DMS53 (cell line): ENCODE results near the gene KRT78.

Source experiments
- DNase-seq: peaks from one replicate; lab custom pipeline; 2025; lab: John Stamatoyannopoulos, UW

The KRT78 gene

DNA sequence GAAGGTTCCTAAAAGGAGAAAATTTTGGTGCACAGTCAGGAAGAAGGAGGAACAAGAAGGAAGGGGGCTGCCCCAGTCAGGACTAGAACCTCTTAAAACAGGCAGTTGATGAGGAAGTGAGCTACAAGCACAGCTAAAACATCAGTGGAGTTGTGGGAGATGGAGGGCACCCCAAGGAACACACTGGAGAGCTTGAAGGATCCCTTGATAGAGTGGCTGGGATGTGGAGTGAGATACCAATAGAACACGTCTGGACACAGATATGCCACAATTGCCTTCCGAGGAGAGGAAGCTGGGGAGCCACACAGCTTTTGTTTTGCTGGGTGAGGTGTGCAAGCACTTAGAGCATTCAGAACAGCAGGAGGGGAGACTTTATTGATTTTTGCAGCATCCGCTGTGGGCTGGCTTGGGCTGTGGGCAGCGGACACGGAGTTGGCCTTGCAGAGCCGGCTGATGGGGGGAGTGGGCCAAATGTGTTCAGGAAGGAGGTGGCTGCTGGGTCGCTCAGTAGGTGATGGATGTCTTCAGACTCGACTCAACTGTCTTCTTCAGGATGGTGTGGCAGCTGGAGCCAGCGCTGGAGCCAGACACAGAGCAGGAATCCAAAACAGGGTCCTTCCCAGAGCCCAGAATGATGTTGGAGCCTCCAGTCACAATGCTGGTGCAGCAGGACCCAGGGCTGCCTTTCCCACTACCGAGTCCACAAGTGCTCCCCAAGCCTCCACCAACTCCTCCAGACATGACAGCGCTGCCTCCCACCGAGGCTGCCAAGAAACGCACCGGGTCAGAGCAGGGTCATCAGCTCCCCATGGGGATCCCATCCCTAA is 10.0 kb downstream of the KRT78 start:
- no peak for DNase-seq

DNA sequence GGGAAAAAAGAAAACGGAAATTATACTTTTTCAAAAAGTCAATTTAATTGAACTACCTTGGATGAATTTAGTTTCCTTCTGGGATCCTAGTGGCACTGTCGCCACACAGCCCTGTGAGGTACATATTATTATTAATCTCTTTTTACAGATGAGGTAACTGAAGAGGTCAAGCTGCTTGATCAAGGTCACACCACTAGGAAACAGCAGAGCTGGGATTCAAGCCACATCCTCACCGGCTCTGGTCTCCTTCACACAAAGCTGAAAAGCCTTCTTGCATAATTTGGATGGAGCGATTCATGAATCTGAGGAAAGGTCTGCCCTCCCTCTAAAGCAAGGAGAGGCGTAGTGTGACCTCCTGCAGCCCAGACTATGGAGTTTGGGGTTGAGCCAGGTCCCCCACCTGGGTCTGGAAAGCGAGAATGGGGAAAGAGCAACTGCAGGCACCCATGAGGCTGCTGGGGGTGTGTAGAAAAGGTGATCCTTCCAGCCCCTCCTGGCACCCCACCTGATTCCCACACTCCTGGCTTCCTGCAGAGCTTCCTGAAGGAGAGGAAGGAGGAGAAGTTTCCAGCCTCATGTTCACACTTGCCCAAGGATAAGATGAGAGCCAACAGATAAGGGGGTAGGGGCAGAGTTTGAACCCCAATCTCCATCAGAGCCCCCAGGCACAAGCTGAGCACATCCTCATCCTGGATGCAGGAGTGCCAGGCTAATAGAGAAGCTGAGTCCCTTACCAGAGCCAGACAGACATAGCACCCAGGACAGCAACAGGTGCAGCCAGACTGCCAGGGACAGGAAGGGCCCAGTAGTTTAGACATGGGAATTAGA is 10.8 kb downstream of the KRT78 start:
- no peak for DNase-seq

DNA sequence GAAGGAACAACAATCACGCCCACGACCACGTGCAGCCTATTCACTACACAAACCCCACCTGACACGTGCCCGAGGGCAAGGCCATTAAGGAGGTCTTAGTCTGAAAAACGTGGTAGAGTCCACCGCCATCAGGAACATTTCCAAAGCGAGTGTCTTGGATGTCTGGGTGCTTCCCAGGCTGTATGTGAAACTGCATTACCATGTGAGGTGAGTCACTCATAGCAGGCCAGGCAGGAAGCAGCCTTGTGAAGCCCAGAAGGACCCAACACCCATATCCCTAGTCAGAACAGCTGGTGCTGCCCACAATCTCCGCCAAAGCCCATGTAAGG is 11.4 kb downstream of the KRT78 start:
- DNase-seq: no peak

DNA sequence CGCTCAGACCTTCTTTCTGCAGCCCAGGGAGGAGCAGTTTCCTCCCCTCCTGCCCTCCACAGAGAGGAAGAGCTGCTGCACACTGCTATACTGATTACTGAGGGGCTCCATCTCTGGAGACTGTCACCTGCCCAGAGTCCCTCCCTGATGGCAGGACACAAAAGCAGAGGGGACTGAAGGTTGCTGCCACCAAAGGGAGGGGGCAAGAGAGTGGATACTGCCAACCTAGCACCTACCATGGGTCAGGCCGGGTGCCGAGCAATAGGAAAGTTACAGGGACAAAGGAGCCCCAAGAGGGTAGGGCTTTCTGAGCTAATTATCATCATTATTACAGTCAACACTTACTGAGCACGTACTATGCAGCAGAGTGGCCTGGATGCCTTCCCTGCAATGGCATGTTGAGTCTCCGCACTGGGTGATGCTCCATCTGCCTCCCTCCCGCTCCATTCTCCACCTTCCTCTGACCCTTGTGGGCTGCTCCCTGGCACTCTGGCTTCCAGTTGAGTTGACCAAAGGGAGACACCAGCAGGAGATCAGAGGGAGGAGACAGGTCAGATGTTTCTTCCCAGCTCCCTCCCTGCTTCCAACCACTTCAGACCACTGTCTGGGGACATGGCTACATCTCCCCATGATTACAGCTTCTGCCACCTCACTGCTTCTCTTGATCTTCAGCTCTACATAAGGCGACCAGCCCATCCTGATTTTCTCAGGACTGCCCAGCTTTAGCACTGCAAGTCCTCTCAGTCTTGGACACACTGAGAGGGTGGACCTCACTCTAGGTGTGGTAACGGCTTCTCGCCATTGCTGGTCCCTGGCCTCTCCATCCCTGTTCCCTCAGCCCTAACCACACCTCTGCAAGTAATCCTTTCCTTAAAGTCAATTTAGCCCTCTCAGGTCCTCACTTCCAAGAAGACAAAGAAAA is 12.0 kb downstream of the KRT78 start:
- DNase-seq: no peak

DNA sequence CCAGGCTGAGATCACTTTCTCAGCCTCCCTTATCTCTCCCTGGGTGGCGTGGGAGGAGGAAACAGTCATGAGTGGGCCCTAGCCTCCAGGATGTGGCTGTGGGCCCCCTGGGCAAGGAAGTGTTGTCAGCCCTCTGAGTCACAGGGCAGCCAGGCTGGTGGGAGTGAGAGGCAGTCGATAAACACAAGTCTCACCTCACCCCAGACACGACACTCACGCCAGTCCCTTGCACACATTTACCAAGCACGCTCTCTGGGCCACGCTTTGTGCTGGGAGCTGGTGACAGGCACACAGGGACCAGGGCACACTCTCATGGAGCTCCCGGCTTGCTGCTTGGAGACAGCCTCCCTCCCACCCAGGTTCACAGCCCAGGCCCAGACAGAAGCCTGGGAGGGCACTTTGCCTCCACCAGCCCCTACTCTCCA is 12.7 kb downstream of the KRT78 start:
- no peak for DNase-seq

DNA sequence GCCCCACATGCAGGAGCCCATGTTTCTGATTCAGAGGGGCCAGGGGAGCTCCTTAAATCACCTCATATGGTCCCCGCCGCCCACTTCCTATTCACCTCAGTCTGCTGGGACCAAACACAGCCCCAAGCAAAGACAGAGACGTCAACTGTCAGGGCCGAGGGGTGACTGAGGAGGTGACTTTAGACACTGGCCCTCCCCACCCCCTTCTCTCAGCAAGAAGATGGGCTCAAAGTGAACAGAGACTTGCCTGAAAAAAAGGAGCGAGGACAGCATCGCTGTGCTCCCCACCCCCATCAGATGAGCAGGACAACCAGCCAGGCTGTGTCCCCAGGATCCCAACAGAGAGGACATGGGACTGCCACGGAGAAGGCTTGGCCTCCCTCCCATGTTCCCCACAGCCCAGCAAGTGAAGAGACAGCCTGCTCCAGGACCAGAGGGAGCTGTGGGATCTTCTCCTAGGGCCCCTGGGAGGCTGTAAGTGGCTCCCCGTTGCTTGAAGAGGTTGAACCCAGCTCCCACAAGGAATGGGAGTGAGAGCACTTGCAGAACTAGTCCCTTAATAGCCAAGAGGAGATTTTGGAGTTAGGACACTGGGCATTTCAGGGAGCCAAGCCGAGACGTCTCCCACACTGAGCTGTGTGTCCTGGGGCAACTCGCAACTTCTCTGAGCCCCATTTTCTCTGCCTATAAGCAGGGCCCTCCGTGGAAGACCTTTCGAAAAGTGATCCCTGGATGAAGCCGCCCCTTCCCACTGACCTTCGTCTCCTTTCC is 13.3 kb downstream of the KRT78 start:
- no peak for DNase-seq

DNA sequence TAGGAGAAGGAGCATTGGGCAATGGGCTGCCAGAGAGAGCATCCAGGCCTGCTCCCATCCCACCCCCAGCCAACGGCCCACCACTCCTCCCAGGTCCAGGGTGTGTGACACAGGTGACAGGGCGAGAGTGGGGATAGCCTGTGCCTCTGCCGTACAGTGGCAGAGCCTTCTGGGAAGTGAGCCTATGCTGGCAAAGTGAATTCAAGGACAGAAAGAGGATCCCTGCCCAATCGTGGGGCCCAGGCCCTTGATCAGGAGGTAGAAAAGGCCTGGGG is 14.1 kb downstream of the KRT78 start:
- DNase-seq: no peak

DNA sequence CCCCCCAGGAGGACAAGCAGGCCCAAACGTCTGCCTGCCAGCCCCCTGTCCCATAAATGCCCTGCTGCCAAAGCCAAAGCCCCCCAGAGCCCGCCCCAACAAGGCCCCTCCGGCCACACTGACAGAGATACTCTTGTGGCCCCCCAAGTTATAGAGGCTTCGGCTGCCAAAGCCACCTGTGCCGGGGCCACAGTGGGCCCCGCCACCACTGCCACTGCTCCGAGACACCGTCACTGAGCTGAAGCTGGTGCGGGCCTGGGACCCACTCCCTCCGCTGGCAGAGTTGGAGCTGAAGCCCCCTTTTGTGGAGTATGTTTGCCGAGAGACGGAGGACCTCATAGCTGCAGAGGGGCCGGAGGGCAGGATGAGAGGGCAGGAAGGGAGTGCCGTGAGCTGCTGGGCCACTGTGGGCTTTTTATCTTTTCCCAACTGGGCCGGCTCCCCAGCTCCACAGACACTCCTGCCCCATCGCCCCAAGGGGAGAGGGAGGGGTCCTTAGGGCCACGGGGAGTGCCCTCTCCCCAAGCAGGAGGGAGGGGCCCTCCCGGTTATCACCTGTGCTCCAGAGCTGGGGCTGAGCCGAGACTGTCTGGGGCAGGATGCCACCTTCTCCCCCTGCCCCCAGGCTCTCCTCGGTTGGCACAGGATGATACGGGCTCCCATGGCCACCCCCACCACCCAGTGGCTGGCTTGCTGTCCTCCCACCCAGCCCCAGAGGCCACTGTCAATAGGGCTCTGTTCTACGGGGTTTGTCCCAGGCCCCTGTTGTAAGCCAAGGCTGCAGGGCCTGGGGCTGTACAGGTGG is 14.7 kb downstream of the KRT78 start, which contains the start of gene KRT79:
Gene KRT79, minus strand, starts transcription at position 390 of the 805 bp plus-strand sequence. Its CDS starts 51 bp downstream, at position 339.
- DNase-seq: no peak

DNA sequence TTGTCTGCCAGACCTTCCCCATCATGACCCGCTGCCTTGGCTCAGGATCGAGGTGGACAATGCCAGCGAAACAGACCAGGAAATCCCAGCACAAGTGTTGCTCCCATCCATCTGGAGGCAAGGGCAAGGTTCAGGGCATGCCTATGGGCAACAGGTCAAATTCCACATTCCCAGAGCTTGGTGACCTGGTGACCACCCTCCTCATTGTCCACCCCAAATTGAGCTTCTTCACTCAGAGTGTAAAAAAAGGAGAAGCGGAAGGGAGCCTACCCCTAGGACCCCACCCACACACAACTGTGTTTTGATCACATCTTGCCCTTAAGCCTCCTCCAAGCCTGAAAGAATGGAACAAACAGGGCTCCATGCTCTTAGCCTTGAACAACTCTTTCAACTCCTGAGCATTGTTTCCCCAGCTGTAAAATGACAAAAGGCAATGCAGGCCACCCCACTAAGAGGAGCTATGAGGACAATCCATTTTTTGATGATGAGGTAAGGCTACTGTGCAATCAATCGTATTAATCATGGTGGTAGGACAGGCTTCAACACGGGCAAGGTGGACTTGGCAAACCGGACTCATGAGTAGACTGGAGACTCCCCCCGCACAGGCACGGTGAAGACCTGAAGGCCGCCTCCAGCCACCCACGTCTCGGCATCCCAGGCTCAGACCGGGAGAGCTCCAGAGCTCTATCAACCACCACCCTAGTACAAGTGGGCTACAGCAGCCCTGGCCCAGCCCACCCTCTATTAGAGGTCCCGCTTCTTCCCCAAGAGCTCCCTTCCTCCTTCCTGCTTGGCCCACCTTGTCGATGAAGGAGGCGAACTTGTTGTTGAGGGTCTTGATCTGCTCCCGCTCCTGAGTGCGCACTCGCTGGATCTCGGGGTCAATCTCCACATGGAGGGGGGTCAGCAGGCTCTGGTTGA is 15.5 kb downstream of the KRT78 start:
- DNase-seq: no peak

DNA sequence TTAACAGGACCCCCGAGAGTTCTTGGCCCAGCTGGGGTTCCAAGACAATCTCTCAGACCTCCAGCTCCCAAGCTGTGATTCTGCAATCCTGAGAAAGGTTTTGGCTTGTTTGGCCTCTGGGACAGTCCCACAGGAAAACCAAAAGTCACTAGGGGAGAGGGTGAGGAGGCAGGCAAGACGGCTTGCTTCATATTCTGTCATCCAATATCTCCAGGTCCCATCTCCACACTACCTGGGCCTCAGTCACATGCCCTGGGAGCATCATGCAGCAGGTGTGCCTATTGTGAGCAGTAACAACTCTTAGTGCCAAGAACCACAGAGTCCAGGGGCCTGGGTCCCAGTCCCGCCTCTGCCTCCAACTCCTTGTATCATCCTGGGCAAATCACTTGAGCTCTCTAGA is 16.3 kb downstream of the KRT78 start:
- no peak for DNase-seq

DNA sequence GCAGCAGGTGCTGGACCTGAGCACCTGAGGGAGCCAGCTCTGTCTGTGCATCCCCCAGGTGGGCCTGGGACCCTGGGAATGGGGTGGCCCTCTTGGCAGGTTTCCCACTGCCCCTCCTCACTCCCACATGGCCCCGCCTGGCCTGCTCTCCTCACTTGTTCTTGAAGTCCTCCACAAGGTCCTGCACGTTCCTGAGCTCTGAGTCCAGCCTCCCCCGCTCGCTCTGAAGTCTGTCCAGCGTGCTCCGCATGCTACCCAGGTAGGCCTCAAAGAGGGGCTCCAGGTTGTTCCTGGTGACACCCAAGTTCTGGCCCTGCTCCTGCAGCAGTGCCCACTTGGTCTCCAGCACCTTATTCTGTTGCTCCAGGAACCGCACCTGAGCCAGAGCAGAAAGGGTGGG is 17.5 kb downstream of the KRT78 start:
- DNase-seq: no peak

DNA sequence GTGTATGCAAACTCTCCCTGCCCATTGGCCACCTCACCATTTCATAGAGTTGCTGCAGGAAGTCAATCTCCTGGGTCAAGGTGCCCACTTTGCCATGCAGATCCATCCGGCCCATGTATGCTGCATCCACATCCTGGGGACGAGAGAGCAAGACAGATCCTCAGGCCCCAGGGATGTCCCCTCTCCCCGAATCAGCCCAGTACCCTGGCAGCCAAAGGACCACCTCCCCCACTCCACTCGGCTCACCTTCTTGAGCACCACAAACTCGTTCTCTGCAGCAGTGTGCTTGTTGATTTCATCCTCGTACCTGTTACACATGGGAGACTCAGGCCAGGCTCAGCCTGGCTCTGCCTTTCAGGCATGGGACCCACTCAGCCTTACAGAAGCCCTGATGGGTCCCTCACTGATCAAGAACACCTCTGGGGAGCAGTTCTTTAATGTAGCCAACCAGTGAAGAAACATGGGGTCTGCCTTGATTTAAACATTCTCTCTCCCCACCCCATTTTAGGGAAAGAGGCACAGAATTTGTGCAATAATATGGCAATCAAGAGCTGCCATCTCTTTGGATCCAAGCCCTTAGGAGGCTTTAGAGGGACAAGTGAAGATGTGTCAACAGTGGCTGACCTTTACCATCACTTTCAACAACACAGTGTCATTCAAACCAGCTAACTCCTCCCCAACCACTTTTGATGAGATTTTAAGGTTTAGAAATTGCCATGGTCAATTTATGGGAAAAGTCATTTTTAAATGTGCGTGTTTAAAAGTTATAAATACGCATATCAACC is 18.6 kb downstream of the KRT78 start:
- DNase-seq: no peak

DNA sequence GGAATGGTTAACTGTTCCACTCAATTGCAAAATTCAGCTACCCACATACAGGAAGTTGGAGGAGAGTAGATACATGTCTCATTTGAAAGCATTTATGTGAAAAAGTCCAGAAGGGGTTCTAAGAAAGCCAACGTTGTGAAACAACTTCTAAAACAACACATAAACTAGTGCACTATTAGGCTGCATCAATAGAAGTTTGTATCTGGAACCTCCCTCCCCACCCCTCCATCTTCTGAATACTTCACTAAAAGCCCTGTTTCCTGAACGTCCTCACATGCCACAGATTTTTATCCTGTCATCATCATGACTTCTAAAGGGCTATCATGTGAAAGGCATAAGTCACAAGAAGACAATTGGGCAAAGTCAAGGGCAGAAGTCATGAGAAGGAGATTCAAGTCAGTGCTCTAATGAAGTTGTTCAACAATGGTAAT is 20.2 kb downstream of the KRT78 start:
- DNase-seq: no peak

DNA sequence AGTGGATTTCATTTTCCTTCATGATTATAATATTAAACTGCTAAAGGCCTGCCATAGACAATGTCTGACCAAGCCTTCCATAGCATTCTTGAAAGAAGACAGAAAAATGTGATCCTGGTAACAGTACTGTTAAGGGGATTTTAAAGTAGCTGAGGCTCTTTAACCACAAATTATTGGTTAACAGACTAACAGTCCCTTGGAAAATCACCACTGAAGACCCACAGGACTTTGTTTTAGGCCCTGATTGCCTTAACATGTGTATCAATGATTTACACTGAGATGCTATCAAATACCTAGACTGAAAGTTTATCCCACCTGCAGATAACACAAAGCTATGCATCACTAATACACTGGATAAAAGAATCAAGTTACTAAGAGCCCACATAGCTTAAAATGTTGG is 20.6 kb downstream of the KRT78 start:
- DNase-seq: no peak

DNA sequence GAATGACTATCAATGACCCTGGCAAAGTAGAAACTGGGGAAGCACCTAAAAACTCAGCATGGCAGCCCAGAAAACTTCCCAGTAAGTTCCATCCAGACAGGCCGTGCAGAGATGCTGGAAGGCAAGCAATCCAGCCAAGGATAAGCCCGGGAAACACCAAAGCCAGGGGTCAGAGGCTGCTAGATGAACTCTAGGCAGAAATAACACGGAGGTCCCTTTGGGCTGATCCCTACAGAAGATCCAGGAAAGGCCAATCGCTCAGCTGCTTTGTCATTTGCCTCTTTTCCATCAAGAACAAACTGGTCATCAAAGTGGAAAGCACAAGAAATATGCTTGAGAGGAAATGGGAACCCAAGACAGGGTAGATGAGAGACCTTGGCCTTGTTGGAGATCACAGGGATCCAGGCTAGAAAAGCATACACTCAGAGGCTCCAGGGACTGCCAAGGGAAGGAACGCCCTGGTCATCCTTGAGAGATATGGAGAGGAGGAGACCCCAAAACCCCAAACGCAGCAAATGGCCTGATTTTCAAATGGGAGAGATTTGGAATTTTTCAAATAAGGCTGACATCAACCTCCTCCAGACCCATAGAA is 21.2 kb downstream of the KRT78 start:
- no peak for DNase-seq

DNA sequence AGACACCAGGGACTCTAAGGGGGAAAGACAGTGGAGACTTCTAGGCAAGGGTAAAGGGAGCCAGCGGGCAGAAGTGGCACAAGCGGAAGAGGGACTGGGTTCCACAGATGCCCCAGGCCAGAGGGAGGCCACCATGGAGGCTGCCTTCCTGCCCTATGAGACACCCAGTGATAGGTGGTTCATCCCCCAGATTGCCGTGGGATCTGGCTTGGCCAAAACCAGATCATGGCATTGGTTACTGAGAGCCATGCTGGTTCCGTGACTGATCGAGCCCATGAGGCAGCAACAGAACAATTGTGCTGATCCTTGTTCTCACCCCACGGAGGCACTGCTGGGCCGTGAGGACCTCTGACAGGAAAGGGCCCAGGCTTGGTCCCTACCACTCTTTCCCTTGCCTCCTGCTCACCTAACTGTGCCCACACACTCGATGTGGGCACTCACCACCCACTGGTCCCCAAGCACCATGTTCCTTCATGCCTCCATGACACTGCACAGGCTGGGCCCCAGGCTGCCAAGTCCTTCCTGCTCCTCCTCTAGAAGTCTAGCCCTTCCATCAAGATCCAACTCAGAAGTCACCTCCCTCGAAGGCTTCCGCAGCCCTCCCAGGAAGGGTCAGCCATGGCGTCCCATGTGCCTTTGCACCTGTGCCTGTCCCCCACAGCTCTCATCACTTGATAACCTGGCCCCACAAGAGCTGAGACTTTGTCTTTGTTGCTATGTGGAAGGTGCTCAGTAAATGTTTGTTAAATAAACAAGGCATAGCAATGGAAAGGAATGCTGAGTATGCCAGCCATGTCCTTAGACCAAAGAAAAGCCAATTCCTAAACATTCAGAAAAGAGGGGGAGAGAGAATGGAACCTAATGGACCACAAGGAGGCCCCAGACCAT is 21.9 kb downstream of the KRT78 start:
- no peak for DNase-seq

DNA sequence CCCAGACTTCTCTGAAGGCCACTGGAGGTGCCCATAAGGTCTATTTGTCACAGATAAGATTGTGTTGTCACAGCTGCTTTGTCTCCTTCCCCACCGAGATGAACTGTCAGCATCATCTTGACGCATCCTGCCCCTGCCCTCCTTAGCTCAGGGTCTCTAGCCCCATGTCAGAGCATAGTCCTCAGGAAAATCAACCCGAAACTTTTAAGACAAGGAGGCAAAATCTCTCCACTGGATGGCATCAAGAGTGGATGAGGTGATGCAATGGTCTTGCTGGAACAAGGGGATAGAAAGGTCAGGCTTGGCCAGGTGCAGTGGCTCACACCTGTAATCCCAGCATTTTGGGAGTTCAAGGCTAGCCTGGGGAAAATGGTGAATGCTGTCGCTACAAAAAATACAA is 22.8 kb downstream of the KRT78 start:
- DNase-seq: no peak
